ENCODE measurements around the gene ZCCHC24. TPM values are rescaled to one million over a fixed set of nuclear protein-coding genes. Genes with fewer than 3 reads are reported as not detected.

The ZCCHC24 gene
- total and polyA plus RNA-seq, 2 of the 8 experiments (the other 6 are each of a cell fraction or from before 2014, with no cell fraction given), result 3.9 to 6.9 TPM

GRCh38 chr10:79350407-79351154 lies 94.8 kb downstream of the ZCCHC24 start:
- peaks cover 8% of the 10 kb centered on the region; the same call in 1 of the 2 replicates for H3K23me2 ChIP-seq (ENCODE audit: low read depth, low read length)
- H2BK5ac ChIP-seq (ENCODE audit: low read depth, low read length), result no peak overlapping the region
- no peak for TF ChIP-seq EP300 (IDR thresholded peaks at IDR 0.05; ENCODE audit: borderline replicate concordance in 1 of 2, low read depth in 2 of 2, low read length in 2 of 2)
- TF ChIP-seq CBX8 (IDR thresholded peaks at IDR 0.05; ENCODE audit: borderline replicate concordance, low read depth, low read length), result no peak
- no peak for TF ChIP-seq NRF1 (IDR thresholded peaks at IDR 0.05; ENCODE audit: low read depth, low read length)
- TF ChIP-seq GTF2F1 (IDR thresholded peaks at IDR 0.05; ENCODE audit: borderline replicate concordance, low read depth, low read length), result no peak
- no peak for TF ChIP-seq POLR2AphosphoS5 (IDR thresholded peaks at IDR 0.05; ENCODE audit: low read depth, low read length)
- no peak for TF ChIP-seq HDAC6 (IDR thresholded peaks at IDR 0.05; ENCODE audit: low read depth, low read length)
- TF ChIP-seq USF2 (IDR thresholded peaks at IDR 0.05; ENCODE audit: low read length), result no peak
- no peak for TF ChIP-seq CTBP2 (IDR thresholded peaks at IDR 0.05; ENCODE audit: borderline replicate concordance, insufficient read depth, insufficient read length, low read length)
- no peak for TF ChIP-seq SIX5 (IDR thresholded peaks at IDR 0.05; ENCODE audit: low read depth, low read length)
- TF ChIP-seq MAFK (IDR thresholded peaks at IDR 0.05; ENCODE audit: low read depth, low read length), result no peak
- peaks cover 0 to 13% (median 6%) of the 10 kb centered on the region in 4 experiments; a peak in 6 of 7 replicates for H3K4me1 ChIP-seq (replicated peaks in 1 of 4; ENCODE audit: control insufficient read depth in 3 of 4, insufficient read depth in 4 of 4, low read length in 3 of 4)
- H4K20me1 ChIP-seq (replicated peaks in 1 of 2; ENCODE audit: control insufficient read depth in 1 of 2, insufficient read depth in 2 of 2, low read length in 2 of 2), result peaks cover 12 to 19% of the 10 kb centered on the region in 2 experiments
- 93% methylated on average over 21 of the region's 21 CpGs; no CpG with 5 or more reads in 1 of the 2 experiments for WGBS, 2 experiments (ENCODE audit: extremely low coverage in 1 of 2, insufficient coverage in 1 of 2, insufficient read length in 1 of 2, insufficient replicate concordance in 2 of 2, low coverage in 1 of 2, low lambda C conversion rate in 2 of 2, missing lambda C conversion rate in 1 of 2)
- ChIA-PET POLR2A (ENCODE audit: partially characterized antibody) (interaction anchor here (0.7 to 0.9 kb wide), 2 partner anchors 15 to 19 kb away, joined by 3 read pairs; no protein-coding TSS in a partner anchor), CTCF (ENCODE audit: partially characterized antibody) (interaction anchor here (1.0 to 1.5 kb wide), 2 partner anchors 24 to 136 kb away, joined by 4 to 7 read pairs; no protein-coding TSS in a partner anchor)
- H4K91ac ChIP-seq (replicated peaks; ENCODE audit: insufficient read length, low read length), result no peak overlapping the region
- no peak overlapping the region for H3K23ac ChIP-seq (ENCODE audit: insufficient read length)
- H2AK5ac ChIP-seq (ENCODE audit: low read depth, low read length), result no peak overlapping the region
- no peak overlapping the region for H3K4me3 ChIP-seq (ENCODE audit: extremely low read depth in 1 of 4, insufficient read depth in 2 of 4, low read depth in 3 of 4, low read length in 4 of 4)
- no peak overlapping the region for H2BK15ac ChIP-seq (ENCODE audit: low read length)
- H3K9ac ChIP-seq (replicated peaks in 1 of 4; ENCODE audit: extremely low read depth in 1 of 4, low read depth in 3 of 4, low read length in 3 of 4), result no peak overlapping the region
- H4K8ac ChIP-seq (ENCODE audit: extremely low read depth, insufficient read depth, low read length), result no peak overlapping the region
- no peak overlapping the region for H3K18ac ChIP-seq (ENCODE audit: extremely low read depth, low read length)
- no peak overlapping the region for H2BK12ac ChIP-seq (ENCODE audit: low read depth, low read length)
- H2BK20ac ChIP-seq (ENCODE audit: low read length), result no peak overlapping the region
- DNase-seq (ENCODE audit: low read depth in 1 of 2, low spot score in 2 of 2), result no peak
- peaks cover 0 to 11% of the 10 kb centered on the region in 2 experiments; a peak in 1 of 4 replicates for H3K79me2 ChIP-seq (ENCODE audit: control insufficient read depth in 1 of 2, insufficient read depth in 2 of 2, low read length in 2 of 2)
- FAIRE-seq, result no peak
- no peak overlapping the region for H3K27ac ChIP-seq (ENCODE audit: low read depth, low read length)
- H3K79me1 ChIP-seq (ENCODE audit: low read depth, low read length), result peaks cover 15% of the 10 kb centered on the region; the same call in 1 of the 2 replicates
- no peak overlapping the region for H3K56ac ChIP-seq (replicated peaks; ENCODE audit: insufficient read length, low read depth, low read length)
- peaks cover 26 to 61% (median 44%) of the 10 kb centered on the region in 4 experiments for H3K36me3 ChIP-seq (ENCODE audit: control insufficient read depth in 2 of 4, insufficient read depth in 4 of 4, low read length in 3 of 4)
- no peak overlapping the region for H2BK120ac ChIP-seq (replicated peaks; ENCODE audit: low read depth, low read length)
- no peak overlapping the region for H3K4ac ChIP-seq (replicated peaks; ENCODE audit: insufficient read length, low read depth, low read length)
- H2AFZ ChIP-seq (ENCODE audit: low read length), result no peak overlapping the region
- no peak overlapping the region for H3K4me2 ChIP-seq (ENCODE audit: insufficient read depth in 1 of 2, low read depth in 2 of 2, low read length in 2 of 2)
- no peak overlapping the region for H3K14ac ChIP-seq (ENCODE audit: insufficient read length)
- H3K9me3 ChIP-seq (ENCODE audit: insufficient read depth in 2 of 2, low read depth in 1 of 2, low read length in 1 of 2), result no peaks in the 10 kb centered on the region
- no peaks in the 10 kb centered on the region for H3K27me3 ChIP-seq (replicated peaks in 1 of 4; ENCODE audit: control insufficient read depth in 3 of 4, extremely low read depth in 1 of 4, insufficient read depth in 3 of 4, low read length in 3 of 4)
- H4K5ac ChIP-seq (ENCODE audit: insufficient read length, low read depth, low read length), result no peak overlapping the region
